GM21381 (cell line): Measurements from ENCODE around the gene IL2RA.

Experiments
- ATAC-seq: cut with Tn5 transposase; IDR thresholded peaks from one replicate; pipeline ENCODE4 v1.9.1; 2021; ENCODE audit warnings: mild to moderate bottlenecking, moderate library complexity; ENCODE audit not compliant: unreplicated experiment

The IL2RA gene

GRCh38 chr10:6059506-6059905 is 2.7 kb downstream of the IL2RA start:
- ATAC-seq: no peak

DNA sequence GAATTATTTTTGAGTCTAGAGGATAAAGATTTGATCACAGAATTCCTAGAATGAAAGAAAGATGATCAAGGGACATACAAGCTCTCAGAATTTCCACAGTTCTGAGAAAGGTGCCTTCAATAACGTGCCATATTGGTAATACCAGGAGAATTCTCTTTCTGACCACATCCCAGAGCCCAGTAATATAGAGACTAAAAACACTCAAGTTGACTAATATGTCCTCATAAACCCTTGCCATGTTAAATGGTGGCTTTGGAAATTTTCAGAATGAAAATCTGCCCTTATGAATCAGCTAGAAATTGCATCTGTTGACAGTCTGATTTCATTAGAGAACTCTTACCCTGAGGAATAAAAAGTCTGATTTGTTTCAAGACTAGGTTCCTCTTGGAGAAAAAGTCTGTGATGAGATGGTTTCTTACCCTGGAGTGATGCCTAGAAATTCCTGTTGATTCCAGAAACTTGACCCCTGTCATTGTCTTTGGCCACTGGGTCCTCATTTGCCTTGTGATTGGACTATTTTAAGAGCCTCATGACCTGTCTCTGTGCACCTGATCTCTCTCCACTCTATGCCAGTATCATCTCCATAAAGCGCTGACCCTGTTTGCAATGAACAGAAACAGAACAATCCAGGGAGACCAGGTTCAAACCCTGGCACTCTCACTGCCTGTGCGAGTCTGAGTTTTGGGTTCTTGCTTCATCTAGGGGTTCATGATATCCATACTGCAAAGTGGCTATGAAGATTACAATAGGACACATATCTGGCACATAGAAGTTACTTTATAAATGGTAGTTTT is 3.3 kb downstream of the IL2RA start:
- ATAC-seq: no peak

DNA sequence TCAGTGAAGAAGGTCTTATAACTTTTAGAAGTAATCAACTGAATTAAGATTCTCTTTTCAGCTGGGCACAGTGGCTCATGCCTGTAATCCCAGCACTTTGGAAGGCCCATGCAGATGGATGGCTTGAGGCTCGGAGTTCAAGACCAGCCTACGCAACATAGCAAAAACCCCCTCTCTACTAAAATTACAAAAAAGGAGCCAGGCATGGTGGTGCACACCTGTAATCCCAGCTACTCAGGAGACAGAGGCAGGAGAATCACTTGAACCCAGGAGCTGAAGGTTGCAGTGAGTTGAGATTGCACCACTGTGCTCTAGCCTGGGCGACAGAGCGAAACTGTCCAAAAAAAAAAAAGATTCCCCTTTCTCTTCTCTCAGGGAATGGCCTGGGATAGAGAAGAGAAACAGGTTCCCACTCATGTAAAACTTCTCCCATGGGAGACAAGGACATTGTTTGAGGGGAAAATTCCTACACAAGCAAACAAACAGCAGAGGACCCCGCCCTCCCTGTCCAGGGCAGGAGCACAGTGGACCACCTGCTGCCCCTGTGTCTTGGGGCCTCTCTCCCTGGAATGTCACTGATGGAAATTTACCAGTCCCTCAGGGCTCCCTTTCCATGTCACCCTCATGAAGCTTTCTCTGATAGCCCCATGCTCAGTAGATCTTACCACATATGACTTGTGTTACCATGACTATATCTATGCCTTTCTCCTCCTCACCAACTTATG is 5.6 kb downstream of the IL2RA start:
- no peak for ATAC-seq

- ATAC-seq: no peak
These were observed 6.2 kb downstream of the IL2RA start for GRCh38 chr10:6055929-6056328.

- ATAC-seq: no peak
These were observed 7.3 kb downstream of the IL2RA start for GRCh38 chr10:6054884-6055283.

- no peak for ATAC-seq
These were observed 8.1 kb downstream of the IL2RA start for GRCh38 chr10:6053816-6054631.

DNA sequence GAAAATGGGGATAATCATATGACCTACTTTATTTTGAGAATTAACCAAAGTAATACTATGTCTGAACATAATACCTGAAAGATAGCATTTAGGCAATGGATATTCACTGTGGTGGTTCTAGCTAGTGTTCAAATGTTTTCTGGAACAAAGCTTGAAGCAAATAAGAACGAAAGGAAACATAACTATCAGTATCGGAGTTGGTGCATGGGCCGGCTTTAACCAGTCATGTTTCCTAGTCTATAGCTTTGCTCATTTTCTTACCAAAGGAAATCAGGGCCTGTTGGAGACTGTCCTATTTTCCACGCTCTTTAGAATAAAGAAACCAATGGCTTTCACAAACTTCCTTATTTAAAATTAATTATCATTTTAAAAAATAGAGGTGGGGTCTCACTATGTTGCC is 8.9 kb downstream of the IL2RA start:
- ATAC-seq: no peak

DNA sequence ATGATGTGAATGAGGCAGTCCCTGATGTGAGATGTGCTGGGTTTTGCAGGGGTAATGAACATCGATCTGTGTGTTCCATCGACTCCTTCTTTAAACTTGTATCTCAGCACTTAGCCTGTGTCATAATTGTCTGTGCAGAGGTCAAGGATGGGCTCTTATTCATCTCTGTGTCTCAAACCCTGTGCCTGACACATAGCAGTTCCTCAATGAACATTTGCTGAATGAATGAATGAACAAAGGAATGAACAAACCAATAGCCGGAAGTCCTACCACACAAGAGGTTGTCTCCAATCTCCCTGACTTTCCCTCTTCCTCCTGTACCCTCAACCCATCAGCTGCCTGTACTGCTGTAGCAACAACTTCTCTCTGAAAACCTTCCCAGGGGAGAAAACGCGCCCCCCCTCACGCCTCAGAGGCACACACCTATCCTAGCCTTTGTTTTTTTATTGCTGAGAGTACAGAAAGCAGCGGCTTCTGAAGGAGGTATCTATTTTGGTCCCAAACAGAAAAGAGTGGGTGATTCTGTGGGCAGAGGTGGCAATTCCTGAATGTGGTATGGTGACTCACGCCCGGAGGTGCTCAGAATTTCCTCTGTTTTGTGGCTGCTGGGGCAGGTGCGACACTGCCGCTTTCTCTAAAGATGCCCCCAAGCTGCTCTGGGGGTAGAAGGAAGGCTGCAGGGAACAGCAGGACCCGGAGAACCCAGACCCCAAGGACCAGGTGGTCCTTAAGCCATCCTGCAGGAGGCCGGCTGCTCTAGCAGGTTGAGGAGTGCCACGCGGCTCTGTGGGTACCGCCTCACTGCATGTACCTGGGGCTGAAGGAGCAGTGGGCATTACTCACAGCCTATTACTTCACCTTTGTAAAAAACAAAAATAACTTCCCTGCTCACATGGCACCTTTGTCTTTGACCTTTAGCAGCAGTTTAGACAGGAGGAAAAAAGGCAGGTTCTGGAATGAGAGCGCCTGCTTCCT is 9.6 kb downstream of the IL2RA start:
- peak; percentile 31 for ATAC-seq

- peak; percentile 66 for ATAC-seq
These were observed 11.2 kb downstream of the IL2RA start for GRCh38 chr10:6050801-6051445.

GRCh38 chr10:6049031-6049400 is 13.2 kb downstream of the IL2RA start:
- ATAC-seq: no peak

DNA sequence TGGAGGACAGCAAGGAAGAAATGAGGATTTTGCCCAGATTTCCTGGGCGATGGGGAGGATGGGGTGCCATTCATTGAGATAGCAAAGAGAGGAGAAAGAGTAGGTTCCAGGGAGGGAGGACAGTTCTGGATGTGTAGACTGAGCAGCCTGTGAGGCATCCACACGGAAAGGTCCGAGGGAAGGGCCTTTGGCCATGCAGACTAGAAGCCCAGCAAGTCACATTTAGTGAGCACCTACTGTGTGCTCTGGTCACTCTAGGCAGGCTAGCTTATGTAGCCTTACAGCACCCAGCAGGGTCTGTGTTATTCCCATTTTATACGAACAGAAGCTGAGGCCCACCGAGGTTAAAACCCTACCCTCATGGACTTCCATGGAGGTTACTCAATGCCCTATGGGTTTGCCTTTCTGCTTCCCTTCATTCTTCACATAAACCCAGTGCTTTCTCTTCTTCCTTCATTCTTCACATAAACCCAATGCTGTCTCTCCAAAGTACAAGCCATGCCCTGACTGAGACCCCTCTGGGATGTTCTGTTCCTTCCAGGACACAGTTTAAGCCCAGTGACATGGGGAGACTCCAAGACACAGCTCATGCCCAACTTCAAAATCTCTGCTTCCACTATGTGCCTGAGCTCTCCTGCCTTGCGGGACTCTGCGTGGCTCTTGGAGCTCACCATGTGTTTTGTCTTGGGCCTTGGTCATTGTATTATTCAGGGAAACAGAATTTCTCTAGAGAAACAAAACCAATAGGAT is 13.7 kb downstream of the IL2RA start:
- ATAC-seq: no peak

DNA sequence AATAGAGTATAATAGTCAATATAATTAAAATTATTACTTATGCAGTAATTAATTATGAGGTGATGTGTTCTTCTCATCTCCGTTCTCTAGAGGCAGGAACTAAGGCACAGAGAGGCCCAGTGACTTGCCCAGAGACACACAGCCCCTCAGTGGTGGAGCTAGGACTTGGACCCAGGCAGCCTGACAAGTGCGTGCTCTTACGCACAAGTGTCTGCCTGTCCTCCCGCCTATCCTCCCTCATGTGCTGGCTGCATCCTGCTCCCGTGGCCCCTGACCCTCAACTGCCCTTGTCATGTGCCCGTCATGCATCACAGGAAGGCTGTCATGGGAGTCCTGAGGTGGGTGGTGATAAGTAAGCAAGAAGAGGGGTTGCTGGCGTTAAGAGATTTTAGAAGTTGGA is 14.3 kb downstream of the IL2RA start:
- no peak for ATAC-seq

- ATAC-seq: no peak
These were observed 15.2 kb downstream of the IL2RA start for GRCh38 chr10:6046773-6047611.

GRCh38 chr10:6045878-6046772 is 16.0 kb downstream of the IL2RA start:
- ATAC-seq: no peak

DNA sequence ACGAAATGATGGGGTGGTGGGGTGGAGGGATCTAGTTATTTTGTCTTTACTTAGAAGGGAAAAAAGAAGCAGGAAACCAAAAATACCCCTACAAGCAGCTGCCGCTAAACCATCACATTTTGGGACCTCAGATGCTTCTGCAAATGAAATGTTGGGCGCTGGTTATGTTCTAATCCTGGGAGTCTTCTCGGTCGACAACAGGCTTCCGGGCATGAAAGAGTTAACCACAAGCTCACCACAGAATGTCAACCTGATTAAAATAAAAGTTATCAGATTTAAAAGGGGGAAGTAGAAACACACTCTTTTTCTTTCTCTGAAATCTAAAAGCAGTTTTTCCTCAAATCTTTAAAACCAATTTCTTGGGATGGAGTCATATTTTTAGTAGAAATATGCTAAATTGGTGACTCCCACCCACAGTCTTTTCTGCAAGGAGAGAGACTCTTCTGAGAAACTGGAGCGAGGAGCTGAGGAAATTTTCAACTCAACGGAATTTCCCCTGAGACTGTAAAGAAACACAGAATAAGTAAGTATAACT is 16.8 kb downstream of the IL2RA start:
- ATAC-seq: no peak

- ATAC-seq: no peak
These were observed 17.3 kb downstream of the IL2RA start for GRCh38 chr10:6044751-6045313.

GRCh38 chr10:6044060-6044459 is 18.1 kb downstream of the IL2RA start:
- no peak for ATAC-seq
